ENCODE results near the gene GTF2IRD2.
"Not testable (repeated sequence)": the region's sequence is repeated elsewhere in the genome, so short reads cannot be mapped to it uniquely, and the experiment has no call there.

Gene GTF2IRD2

GRCh38 chr7:74783595-74783994, 67.8 kb downstream of the GTF2IRD2 start:
- not testable (repeated sequence) for DNase-seq

DNA sequence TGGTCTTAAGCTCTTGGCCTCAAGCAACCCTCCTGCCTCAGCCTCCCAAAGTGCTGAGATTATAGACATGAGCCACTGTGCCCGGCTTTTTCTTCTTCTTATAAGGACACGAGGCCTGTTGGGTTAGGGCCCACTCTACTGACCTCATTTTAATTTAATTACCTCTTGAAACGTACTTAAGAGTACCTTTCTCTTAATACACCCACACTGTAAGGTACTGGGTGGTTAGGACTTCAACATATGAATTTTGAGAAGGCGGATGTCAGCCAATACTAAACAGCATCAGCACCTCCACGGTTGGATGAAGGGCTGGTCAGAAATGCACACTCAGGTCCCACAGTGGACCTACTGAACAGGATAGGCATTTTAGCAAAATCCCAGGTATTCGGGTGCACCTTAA, 69.7 kb downstream of the GTF2IRD2 start:
- DNase-seq: not testable (repeated sequence)

- not testable (repeated sequence) for DNase-seq
These were observed 72.4 kb downstream of the GTF2IRD2 start for GRCh38 chr7:74779053-74779452.

DNA sequence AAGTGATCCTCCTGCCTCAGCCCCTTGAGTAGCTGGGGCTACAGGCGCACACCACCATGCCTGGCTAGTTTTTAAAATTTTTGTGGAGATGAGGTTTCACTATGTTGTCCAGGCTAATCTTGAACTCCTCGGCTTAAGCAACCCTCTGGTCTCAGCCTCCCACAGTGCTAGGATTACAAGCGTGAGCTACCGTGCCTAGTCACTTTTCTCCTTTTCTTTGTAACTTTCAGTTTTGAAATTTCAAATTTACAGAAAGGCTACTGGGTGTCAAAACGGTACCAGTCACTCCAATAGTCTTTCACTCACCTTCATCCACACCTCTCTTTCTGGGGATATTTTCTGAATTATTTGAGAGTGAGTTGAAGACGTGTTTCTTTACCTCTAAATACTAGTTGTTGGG, 76.3 kb downstream of the GTF2IRD2 start:
- not testable (repeated sequence) for DNase-seq

DNA sequence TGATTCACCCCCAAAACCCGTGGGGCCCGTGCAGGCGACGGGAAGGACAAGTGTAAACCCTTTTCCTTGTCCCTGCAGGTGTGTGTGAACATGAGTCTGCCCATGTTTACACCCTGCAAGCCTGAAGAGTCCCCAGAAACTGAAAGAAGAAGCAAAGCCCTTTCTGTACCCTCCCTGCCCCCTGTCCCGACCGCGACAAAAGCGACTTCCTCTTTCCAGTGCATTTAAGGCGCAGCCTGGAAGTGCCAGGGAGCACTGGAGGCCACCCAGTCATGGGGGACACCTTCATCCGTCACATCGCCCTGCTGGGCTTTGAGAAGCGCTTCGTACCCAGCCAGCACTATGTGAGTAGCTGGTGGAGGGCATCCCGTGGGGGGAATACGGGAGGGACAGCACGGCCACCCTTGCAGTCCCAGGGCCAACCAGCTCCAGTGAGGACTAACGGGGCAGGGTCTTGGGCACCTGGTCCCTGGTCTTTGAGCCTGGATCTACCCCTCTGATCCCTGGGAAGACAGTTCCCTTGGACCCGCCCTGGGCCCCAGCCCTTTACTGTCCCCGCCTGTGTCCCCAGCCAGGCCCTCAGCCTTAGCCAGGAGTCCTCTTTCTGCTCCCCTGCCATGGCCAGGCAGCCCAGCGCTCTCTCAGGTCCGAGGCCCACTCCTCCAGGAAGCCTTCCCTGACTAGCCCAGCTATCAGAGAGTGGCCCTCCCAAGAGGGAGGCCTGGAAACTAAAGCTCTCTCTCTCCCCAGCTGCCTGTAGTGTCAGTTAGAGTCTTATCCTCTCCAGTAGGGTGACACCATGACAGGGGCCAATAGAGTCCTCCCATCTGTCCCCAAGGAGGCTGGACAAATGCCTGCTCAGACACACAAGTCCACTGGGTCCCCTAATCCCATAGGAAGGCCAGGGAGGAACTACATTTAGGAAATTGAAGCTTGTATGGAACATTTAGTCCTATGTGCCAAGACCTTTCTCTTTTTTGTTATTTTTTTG, 77.3 kb downstream of the GTF2IRD2 start, which contains the start of gene NCF1:
Gene NCF1 (plus strand): TSS at position 252 of the 991 bp plus-strand sequence. CDS start 21 bp downstream, at position 273.
- DNase-seq: not testable (repeated sequence)

DNA sequence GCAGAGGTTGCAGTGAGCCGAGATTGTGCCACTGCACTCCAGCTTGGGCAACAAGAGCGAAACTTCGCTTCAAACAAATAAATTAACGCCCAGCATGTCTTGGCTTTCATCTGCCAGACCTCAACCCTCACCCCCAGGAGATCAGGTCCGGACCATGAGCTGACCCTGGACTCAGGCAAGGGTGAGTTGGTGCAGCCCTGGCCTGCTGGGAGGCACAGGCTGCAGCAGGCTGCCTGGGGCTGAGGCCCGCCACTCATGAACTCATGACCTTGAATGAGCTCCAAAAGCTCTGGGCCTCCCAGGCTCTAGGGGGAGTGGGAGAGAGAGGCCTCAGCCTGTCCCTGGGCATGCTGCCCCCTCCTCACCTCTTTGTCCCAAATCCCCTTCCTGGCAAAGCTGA, 79.3 kb downstream of the GTF2IRD2 start:
- not testable (repeated sequence) for DNase-seq

DNA sequence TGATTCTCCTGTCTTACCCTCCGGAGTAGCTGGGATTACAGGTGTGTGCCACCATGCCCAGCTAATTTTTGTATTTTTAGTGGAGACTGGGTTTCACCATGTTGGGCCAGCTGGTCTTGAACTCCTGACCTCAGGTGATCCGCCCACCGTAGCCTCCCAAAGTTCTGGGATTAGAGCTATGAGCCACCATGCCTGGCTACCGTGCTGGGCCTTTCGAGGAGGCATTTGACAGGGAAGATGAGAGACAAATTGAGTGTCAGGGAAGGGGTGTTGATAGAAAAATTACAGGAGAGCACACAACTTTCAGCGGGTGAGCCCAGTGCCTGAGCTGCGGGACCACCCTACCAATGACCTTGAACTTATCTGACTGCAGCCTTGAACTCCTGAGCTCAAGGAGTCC, 81.3 kb downstream of the GTF2IRD2 start:
- DNase-seq: not testable (repeated sequence)

DNA sequence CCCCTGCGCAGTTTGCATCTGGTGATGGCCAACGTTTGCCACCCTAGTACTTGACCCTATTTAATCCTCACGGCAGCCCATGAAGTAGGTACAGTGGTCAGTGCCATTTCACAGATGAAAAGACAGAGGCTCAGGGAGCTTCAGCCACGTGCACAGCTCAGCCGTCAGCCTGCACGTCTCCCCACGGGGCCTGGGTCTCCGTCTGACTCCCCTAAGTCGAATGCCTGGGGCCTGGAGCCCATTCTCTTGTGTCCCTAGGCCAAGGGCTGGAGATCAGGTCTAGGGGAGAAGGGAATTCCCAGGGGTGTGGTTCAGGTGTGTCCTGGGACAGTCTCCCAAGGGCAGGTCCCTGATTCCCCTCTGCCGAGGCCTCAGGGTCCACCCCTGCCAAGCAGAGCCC, 84.4 kb downstream of the GTF2IRD2 start:
- not testable (repeated sequence) for DNase-seq

GRCh38 chr7:74766509-74766908, 84.9 kb downstream of the GTF2IRD2 start:
- not testable (repeated sequence) for DNase-seq

- DNase-seq: not testable (repeated sequence)
These were observed 86.0 kb downstream of the GTF2IRD2 start for GRCh38 chr7:74765205-74765918.

GRCh38 chr7:74758982-74759381, 92.4 kb downstream of the GTF2IRD2 start:
- DNase-seq: not testable (repeated sequence)

DNA sequence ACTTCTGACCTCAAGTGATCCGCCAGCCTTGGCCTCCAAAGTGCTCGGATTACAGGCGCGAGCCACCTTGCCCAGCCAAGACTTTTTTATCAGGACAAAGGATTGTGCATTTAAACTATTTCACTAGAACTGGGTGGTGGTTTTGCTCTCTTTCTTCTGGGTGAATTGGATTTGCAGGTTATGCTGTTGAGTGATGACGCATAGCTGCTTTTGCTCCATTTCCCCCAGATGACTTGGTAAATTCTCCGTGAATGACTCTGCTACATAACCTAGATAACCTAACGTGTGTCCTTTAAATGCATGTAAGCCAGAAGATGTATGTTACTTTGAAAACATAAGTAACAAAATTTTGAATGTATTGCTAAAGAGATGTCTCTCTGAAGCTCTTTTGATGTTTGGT, 93.1 kb downstream of the GTF2IRD2 start:
- DNase-seq: not testable (repeated sequence)

DNA sequence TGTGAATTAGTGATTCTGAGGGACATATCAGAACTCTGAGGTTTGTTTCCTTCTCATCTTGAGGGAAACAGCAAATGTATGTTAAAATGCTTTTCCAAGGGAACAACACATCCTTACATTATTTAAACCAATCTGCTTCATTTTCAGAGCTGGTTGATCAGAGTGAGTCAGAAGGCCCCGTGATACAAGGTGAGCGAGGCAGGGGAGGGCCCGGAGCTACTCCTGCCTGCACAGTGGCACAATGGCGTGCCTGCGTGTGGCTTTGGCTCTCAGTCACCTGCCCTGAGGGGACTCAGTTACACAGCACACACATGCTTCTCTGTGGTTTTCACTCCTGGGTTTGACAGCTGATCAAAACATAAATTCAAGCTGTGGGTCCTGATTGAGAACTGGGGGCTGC, 94.7 kb downstream of the GTF2IRD2 start:
- not testable (repeated sequence) for DNase-seq

DNA sequence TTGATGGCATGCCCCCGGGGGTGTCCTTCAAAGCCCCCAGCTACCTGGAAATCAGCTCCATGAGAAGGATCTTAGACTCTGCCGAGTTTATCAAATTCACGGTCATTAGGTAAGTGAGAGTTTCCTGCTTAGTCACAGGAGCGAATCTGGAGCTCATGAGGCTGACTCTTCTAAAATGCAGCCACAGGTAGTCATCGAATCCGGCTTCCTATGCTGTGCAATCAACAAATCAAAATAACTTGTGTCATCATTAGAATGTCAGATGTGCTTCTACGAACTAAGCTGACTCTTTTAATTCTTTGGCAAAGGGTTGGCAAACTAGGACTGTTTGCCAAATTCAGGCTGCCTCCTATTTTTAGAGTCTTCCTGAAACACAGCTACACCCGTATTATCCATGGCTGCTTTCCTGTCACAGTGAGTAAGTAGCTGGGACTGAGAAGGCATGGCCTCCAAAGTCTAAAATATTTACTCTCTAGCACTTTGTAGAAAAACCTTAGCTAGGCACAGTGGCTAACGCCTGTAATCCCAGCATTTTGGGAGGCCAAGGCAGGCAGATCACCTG, 97.4 kb downstream of the GTF2IRD2 start:
- not testable (repeated sequence) for DNase-seq
